Measurements from ENCODE around the gene MTCL1.

MTCL1 gene

DNA sequence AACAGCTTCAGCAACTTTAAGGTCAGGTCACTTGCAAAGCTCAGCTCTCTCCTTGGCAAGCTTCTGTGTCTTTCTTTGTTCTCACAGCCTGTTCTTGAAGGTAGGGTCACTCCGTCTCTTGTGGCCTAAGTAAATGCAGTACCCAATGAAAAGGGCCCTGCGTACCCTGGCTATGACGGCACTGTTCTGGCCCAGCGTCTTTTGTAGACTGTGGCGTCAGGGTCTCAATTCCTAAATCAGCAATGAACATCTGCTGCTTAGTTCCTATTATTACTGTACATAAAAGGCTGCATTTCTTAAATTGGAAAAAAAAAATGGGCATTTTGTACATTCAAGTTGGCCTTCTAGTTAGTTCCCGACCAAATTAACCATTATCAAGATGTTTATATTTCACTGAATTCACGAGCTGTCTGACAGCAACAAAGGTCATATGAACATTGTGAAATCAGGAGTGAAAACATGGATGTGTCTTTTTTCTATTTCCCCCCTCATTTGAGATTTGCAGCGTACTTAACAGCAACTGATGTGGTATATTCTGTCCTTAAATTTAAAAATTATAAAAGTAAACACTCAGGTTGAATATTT, 17.0 kb upstream of the MTCL1 start:
- no peak for DNase-seq (ENCODE audit: low read depth)

DNA sequence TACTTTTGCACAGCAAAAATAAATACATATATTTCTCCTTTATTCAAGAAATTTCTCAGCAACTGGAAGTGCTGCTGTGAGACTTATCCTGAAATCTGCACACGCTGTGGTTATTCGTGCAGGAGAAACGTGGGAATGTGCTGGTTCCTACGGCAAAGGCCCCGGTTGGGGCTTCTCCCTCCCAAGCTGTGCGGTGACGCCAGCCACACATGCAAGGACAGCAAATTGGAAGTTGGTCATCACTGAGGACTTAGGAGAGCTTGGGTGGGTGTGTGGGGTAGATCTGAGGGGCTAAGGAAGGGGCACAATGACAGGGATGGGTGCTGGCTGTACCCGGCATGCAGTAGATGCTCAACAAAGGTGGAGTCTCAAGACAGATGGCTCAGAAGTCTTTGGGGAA, 16.5 kb upstream of the MTCL1 start:
- no peak for DNase-seq (ENCODE audit: low read depth)

DNA sequence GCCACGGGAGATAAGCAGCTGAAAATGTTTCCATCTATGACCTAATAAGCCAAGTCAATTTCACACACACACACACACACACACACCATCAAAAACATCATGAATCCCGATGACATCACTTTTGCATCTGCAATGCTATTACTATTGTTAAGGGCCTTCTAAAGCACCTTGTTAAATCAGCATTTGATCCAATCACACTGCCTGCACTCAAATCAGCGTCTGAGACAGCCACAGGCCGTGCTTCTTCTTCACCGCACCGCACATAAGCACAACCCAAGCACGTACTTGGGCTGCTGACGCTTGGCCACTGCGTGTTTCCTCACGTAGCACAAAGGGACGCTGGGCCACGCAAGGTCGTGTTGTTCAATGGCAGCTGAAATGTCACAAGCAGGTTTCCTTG, 15.8 kb upstream of the MTCL1 start:
- DNase-seq (ENCODE audit: low read depth): no peak

DNA sequence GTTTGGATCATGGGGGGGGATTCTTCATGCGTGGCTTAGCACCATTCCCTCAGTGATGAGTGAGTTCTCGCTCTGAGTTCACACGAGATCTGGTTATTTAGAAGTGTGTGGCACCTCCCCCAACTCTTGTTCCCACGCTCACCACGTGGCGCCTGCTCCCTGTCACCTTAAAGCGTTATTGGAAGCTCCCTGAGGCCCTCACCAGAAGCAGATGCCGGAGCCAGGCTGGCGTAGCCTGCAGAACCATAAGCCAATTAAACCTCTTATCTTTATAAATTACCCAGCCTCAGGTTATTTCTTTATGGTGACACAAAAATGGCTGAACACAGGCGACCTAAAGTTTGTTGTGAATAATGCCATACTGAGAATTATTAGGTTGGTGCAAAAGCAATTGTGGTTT, 10.5 kb upstream of the MTCL1 start:
- no peak for DNase-seq (ENCODE audit: low read depth)

DNA sequence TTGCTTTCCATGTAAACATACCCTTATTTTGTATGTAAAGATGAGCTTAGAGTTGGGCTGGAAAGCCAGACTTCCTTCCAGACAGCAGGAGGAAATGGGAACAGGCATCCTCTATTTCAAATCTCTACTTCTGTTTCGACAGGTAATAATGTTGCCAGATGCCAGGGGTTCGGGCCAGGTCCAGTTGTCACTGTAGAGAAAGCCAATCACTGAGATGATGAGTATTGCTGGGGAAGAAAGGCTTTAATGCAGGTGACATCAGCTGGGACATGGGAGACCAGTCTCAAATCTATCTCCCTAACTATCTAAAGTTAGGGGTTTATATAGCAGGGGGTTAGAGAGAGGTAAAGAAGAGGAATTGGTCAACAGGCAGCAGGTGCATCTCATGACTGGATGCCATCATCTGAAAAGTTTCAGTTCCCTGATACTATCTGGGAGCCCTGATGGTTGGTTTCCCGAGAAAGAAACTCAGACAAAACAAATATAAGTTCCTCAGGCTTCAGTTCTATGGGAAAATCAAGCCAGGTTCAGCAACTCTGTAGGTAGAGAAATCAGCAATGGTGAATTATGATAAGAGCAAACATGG, 9.3 kb upstream of the MTCL1 start:
- no peak for DNase-seq (ENCODE audit: low read depth)

DNA sequence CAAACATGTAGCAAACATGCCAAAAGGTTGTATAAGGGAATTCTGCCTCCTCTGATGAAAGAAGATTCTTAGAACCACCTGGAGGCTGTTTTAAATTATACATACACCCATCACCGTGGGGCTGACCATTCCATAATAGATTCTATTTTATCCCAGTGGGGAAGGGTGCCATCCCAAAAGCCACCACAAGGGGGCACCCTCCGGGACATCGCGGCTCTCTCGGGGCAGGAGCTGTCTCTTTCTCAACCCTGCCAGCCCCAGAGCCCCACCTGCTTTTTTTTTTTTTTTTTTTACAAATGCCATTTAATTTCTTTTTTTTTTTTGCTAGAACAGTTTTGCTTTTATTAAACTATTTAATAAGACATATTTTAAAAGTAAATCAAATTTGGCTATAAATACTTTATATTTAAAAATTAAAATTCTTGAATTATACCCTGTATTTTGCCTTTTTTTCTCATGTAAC, 8.6 kb upstream of the MTCL1 start:
- DNase-seq (ENCODE audit: low read depth): peak; percentile 39

DNA sequence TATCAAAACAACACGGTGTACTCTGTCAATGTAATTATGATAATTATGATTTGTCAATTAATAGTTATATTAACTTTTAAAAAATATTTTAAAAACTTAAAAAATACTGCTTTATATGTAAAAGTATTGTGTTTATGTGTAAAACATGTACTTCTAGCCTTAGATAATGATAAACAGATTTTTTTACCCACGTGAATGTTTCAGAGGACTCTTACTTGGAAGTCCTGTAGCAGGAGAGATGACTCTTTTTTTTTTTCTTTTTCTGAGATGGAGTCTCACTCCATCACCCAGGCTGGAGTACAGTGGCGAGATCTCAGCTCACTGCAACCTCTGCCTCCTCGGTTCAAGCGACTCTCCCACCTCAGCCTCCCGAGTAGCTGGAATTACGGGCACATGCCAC, 6.2 kb upstream of the MTCL1 start:
- no peak for DNase-seq (ENCODE audit: low read depth)

DNA sequence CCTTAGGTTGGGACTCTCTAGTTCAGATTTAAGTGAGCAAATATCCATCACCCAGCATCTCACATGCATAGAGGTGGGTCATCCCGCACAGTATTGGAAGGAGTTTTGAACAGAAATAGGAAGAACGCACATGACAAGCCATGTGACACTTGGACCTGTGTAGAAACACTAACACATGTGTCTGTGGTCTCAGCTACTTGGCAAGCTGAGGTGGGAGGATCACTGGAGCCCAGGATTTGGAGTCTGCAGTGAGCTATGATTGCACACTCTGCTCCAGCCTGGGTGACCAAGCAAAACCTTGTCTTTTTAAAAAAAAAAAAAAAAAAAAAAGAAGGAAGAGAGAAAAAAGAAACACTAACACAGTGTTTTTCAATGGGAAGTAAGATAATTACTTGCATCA, 5.4 kb upstream of the MTCL1 start:
- peak; percentile 51 for DNase-seq (ENCODE audit: low read depth)

DNA sequence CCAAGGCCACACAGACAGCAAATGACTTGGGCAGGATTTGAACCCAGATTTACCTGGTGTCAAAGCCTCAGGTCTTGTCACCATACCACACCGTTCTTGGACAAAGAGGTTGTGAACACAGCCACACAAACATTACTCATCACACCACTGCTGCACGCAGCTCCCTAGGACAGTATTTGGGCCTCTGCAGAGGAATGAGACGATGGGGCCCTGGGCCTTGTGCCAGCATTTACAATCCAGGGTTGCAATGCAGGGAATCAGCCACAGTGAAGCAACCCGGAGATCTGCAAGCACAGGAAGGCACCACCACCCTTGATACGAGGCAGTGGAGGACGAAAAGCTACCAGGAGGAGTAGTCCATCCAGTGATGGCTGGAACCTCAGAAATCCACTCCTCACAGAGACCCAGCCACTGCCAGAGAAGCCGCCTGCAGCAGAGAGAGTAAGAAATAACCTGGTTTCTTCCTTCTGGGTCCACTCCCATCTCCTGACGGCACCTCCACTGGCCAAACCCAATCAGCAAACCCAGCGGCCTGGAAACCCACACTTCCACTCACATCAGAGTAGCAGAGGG, 3.7 kb upstream of the MTCL1 start:
- peak; percentile 36 for DNase-seq (ENCODE audit: low read depth)

DNA sequence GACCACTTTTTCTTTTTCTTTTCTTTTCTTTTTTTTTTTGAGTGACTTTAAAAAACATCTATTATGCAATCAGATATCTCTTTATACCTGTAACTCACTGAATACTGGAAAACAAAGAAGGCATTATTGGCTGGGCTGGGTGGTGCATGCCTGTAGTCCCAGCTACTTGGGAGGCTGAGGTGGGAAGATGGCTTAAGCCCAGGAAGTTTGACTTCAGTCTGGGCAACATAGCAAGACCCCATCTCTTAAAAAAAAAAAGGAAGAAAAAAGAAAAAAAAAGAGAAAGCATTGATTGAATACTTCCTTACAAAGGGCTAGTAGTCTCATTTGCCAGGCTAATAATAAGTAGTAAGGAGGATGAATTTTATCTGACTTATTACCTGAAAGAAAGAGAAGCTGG, 2.7 kb upstream of the MTCL1 start:
- no peak for DNase-seq (ENCODE audit: low read depth)

DNA sequence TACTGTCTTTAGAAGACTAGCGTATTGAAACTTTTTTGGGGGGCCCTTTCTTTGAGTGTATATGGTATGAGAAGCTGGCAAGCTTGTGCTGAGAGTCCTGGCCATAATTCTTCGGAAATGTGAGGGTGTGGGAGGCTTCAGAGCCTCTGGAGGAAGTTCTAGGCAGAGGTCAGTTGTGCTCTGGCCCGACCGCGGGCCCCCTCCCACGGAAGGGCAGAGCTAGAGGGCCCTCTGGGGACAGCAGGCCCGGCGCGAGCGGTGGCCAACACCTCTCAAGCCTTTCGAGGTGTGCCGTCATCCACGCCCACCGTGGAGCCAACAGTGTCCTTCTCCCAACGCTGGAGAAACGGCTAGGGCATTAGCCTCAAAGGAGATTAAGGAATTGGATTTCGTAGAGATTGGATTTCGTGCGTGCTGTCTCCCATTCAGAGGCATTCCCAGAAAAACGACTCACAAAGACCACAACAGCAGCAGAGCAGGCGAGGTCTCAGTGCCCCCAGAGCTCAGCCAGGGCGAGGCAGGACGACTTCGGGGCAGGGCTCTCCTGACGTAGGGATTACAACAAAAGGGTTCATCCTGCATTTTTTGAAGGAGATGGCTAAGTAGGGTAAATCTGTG, 2.2 kb upstream of the MTCL1 start:
- no peak for DNase-seq (ENCODE audit: low read depth)

DNA sequence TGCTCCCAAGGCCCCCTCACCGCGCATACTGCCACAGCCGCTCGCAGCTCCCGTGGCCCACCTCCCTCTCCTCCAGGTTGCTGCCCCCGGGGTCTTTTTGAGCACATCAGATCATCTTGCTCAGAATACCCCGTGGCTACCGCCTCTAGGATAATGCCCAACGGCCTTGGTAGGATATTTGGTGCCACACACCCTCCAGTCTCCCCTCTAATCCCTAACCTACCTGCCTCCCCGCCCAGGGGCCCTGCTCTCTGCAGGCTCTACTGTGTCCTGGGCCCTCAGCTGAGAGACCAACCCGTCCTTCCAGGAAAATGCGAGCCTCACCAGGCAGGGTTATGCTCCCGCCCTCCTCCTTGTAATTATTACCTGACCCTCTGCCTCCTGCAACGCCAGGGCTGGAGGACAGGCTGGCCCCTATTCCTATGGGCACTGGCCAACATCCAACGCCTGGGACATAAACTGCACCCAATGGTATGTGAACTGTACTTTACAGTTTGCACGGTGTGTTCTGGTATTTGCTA, 1.5 kb upstream of the MTCL1 start:
- no peak for DNase-seq (ENCODE audit: low read depth)

DNA sequence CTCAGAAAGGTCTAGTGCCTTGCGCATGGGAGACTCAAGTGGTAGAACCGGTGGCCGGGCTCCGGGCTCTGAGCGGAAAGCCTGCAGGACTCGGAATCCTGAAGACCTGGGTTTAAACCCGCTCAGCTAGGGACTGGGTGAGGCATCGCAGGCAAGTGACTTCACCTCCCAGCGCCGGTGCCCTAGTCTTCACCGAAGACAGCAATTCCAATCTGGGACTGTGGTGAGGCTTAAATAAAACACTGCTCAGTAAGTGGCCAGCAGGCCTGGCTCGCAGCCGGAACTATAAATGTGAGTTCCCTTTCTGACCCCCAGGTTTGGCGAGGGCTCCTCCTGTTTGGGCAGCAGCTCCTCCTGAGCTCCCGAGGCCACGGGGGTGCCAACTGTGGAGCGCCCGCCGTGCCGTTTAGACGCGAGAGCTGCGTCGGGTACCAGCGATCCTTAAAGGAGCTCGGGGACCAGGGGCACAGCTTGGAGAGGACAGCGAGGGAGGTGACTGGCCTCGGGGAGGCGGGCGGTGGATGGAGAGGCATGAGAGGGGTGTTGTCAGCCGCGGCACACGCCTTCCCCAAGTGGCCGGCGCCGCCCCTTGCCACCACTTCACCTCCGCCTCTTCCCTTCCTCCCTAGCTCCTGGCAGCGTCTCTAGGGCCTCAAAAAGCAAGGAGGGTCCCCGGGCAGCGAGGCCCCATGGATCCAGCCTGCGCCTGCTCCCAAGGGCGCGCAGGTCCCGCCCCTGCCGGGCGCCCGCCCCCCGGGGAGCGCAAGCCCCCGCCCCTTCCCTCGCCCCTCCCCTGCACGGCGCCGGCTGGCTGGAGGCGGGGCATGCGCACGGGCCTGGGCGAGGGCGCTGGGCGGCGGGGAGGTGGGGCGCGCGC, 757 bp upstream of the MTCL1 start:
- peak; percentile 80 for DNase-seq (ENCODE audit: low read depth)

DNA sequence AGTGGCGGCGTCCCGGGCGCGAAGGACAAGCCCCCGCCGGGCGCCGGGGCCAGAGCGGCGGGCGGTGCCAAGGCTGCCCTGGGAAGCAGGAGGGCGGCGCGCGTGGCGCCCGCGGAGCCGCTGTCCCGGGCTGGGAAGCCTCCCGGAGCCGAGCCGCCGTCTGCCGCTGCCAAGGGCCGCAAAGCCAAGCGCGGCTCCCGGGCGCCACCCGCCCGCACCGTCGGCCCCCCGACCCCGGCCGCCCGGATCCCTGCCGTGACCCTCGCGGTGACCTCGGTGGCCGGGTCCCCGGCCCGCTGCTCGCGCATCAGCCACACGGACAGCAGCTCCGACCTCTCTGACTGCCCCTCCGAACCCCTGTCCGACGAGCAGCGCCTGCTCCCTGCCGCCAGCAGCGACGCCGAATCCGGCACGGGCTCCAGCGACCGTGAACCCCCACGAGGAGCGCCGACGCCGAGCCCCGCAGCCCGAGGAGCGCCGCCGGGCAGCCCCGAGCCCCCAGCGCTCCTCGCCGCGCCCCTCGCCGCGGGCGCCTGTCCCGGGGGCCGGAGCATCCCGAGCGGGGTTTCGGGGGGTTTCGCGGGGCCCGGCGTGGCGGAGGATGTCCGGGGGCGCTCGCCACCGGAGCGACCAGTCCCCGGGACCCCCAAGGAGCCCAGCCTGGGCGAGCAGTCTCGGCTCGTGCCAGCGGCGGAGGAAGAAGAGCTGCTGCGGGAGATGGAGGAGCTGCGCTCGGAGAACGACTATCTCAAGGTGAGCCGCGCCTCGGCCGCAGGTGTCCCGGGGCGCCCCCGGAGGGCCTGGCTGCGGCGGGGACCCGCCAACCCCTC, 820 bp downstream of the MTCL1 start:
- DNase-seq (ENCODE audit: low read depth): no peak

DNA sequence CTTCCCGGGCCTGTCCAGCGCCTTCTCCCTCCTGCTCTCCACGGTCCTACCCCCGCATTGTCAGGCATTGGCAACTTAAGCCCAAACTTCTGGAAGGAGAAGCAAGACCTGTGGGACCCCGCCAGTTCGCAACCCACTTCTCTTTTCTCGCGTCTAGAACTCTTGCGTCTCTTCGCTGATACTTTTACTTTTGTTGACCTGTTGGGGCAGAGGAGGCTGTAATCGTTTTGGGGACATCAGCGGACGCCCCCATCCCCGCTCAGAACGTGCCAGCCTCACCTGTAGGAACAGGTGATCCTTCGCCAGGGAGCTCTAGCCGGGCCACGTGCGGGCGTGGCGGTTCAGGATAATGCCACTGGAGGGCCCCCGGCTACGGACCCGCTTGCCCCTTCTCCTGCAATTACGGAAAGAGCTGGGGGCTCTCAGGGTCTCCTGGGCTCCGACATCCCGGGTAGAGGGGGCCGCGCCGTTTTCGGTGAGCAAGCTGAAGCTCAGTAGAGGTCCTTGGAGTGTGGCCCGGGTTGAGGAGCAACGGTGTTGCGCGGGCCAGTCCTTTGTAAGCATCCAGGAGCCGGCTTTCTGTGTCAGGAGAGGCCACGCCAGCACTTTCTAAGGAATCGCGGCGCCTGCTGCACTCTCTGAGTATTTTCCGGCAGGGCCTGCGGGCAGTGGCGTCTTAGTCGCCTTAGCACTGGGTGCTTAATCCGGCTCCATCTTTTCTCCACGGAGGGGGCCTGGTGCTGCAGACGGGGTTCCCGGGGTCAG, 1.6 kb downstream of the MTCL1 start:
- no peak for DNase-seq (ENCODE audit: low read depth)

DNA sequence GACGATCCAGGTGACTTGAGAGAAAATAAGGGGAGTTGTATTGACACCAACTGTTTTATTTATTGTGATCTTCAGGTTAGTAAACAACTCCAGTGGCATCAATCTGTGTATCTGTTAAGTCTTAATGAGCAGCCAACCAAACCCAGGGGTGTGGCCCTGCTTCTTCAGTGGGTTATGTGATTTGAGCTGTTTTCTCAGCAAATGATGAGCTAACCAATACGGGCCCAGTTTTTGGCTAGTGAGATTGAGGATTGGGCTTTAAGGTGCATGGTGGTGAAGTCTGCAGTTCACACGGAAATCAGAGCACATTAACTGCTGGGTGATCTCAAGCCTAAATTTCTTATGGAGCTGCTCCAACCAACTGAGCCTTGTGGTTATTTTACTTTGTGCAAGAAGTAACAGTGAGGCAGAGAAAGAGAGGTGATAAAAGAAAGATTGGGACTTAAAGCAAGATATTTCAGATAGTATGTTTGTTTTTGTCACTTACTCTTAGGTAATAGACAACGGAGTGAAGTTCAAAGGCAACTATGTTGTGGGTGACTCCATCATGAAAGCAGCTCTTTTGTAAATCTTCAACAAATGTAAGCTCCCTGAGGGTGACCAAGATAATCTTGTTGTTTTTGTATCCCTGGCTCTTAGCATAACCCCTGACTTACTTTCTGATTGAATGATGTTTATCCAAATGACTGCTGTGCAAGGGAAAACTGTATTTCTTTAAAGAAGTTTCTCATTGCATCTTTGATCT, 2.4 kb downstream of the MTCL1 start:
- DNase-seq (ENCODE audit: low read depth): no peak

DNA sequence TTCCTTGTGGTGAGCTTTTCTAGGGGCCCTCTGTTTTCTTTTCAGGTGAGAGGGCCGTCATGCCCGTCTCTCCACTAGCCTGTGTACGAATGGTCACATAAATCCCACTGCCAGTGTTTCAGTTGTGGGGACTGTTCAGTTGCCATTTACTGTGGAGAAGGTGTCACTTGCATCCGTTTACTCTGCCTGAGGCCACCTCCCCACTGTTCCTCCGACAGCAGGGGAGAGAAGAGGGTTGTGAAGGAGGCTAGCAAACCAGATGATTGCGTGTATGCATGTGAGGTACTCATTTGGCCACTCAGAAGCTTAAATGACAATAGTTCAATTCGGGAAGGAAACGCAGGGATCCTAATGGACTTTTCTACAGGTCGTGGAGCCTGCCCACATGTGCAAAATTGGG, 3.3 kb downstream of the MTCL1 start:
- DNase-seq (ENCODE audit: low read depth): no peak

DNA sequence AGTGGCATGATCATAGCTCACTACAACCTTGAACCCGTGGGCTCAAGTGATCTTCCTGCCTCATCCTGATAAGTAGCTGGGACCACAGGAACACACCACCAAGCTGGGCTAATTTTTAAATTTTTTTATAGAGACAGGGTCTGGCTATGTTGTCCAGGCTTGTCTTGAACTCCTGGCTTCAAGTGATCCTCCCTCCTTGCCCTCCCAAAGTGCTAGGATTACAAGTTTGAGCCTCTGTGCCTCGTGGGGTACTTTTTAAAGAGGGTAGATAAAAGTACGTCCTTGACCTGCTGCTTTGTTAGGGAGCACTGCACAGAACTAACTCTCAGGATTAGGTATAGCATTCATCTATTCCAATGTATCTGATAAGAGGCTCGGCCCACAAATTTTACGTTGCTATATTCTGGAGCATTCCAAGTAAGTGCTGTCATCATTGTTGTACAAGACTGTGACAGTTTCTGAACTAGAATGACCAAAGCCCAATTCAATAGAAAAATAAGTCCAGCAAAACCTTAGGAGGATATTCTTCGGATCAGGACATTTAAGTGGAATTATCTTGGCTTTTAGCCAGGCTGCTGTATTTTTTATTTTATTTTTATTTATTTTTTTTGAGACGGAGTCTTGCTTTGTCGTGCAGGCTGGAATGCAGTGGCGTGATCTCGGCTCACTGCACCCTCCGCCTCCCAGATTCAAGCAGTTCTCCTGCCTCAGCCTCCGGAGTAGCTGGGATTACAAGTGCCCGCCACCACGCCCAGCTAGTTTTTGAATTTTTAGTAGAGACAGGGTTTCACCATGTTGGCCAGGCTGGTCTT, 4.1 kb downstream of the MTCL1 start:
- no peak for DNase-seq (ENCODE audit: low read depth)

DNA sequence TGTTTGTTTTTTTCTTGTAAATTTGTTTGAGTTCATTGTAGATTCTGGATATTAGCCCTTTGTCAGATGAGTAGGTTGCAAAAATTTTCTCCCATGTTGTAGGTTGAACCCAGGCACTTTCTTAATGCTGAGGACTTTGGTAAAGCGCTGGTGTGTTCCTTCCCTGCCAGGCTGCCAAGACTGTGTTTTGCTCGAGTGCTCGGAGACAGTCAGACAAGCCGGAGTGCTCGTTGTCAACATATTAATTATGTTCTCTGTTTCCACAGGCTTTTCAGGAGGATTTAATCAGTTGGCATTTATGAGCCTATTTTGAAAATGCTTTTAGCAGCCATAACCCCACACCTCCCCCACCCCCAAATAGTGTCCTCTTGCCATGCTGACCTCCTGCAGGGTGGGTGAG, 6.4 kb downstream of the MTCL1 start:
- no peak for DNase-seq (ENCODE audit: low read depth)
